ENCODE data around the gene CSRNP3.

GRCh38 chr2:165662720-165663119 is 193.2 kb downstream of the CSRNP3 start:
- TF ChIP-seq CTCF (conservative IDR thresholded peaks at IDR 0.05; ENCODE audit: low read depth, low read length) = no peak
- TF ChIP-seq EZH2 (IDR thresholded peaks at IDR 0.05; ENCODE audit: borderline replicate concordance, low read depth, low read length, poor library complexity, severe bottlenecking) = no peak
